Duodenal mucosa (tissue), 2 donors: Measurements from ENCODE around the gene ADARB2.

Experiments
- H3K27ac ChIP-seq: one replicate; pipeline ENCODE4 v1.7.0; 2013; ENCODE audit warnings: low read depth, low read length
- H3K27me3 ChIP-seq, 2 donors: one replicate each; pipeline ENCODE4 v1.7.0; 2013; ENCODE audit warnings: low read length in 2 of 2, control low read depth in 1 of 2; ENCODE audit not compliant: insufficient read depth in 2 of 2, control insufficient read depth in 1 of 2
- H3K36me3 ChIP-seq, 2 donors: one replicate each; pipeline ENCODE4 v1.7.0; 2013; ENCODE audit warnings: low read length in 2 of 2, control low read depth in 1 of 2; ENCODE audit not compliant: insufficient read depth in 2 of 2, control insufficient read depth in 1 of 2
- H3K4me1 ChIP-seq, 2 donors: one replicate each; pipeline ENCODE4 v1.7.0; 2013; ENCODE audit warnings: low read length in 2 of 2, control low read depth in 1 of 2; ENCODE audit not compliant: insufficient read depth in 2 of 2, control insufficient read depth in 1 of 2
- H3K4me3 ChIP-seq, 2 donors: one replicate each; pipeline ENCODE4 v1.7.0; 2013; ENCODE audit warnings: low read length in 2 of 2, low read depth in 1 of 2
- H3K9ac ChIP-seq, 2 donors: one replicate each; pipeline ENCODE4 v1.7.0; 2013; ENCODE audit warnings: low read length in 2 of 2, low read depth in 1 of 2
- H3K9me3 ChIP-seq, 2 donors: one replicate each; pipeline ENCODE4 v1.7.0; 2013; ENCODE audit warnings: low read length in 2 of 2, control low read depth in 1 of 2; ENCODE audit not compliant: control insufficient read depth in 1 of 2

ADARB2 gene

GRCh38 chr10:1594372-1595241 is 142.7 kb downstream of the ADARB2 start:
- Histone ChIP-seq H3K4me1 (no peaks in the 10 kb centered on the region), H3K36me3 (no peaks in the 10 kb centered on the region), H3K9me3 (no peaks in the 10 kb centered on the region), H3K9ac (no peak overlapping the region), H3K27me3 (no peaks in the 10 kb centered on the region), H3K27ac (no peak overlapping the region), H3K4me3 (no peak overlapping the region)

- no peaks in the 10 kb centered on the region for H3K27me3 ChIP-seq
- H3K27ac ChIP-seq = no peak overlapping the region
- H3K4me1 ChIP-seq = no peaks in the 10 kb centered on the region
- no peak overlapping the region for H3K9ac ChIP-seq
- H3K36me3 ChIP-seq = no peaks in the 10 kb centered on the region
- H3K4me3 ChIP-seq = no peak overlapping the region
- H3K9me3 ChIP-seq = no peaks in the 10 kb centered on the region
These were observed 145.6 kb downstream of the ADARB2 start for GRCh38 chr10:1591742-1592141.

- H3K36me3 ChIP-seq = no peaks in the 10 kb centered on the region
- no peaks in the 10 kb centered on the region for H3K27me3 ChIP-seq
- no peak overlapping the region for H3K9ac ChIP-seq
- no peak overlapping the region for H3K4me3 ChIP-seq
- no peaks in the 10 kb centered on the region for H3K9me3 ChIP-seq
- H3K4me1 ChIP-seq = no peaks in the 10 kb centered on the region
- no peak overlapping the region for H3K27ac ChIP-seq
These were observed 146.3 kb downstream of the ADARB2 start for GRCh38 chr10:1591045-1591444.

GRCh38 chr10:1589257-1589656 is 148.1 kb downstream of the ADARB2 start:
- Histone ChIP-seq H3K9me3 (no peaks in the 10 kb centered on the region), H3K36me3 (no peaks in the 10 kb centered on the region), H3K9ac (no peak overlapping the region), H3K4me1 (no peaks in the 10 kb centered on the region), H3K4me3 (no peak overlapping the region), H3K27ac (no peak overlapping the region), H3K27me3 (no peaks in the 10 kb centered on the region)

- Histone ChIP-seq H3K27me3 (no peaks in the 10 kb centered on the region), H3K4me3 (no peak overlapping the region), H3K27ac (no peak overlapping the region), H3K36me3 (no peaks in the 10 kb centered on the region), H3K9ac (no peak overlapping the region), H3K4me1 (no peaks in the 10 kb centered on the region), H3K9me3 (no peaks in the 10 kb centered on the region)
These were observed 154.6 kb downstream of the ADARB2 start for GRCh38 chr10:1582739-1583138.

GRCh38 chr10:1581189-1581588 is 156.1 kb downstream of the ADARB2 start:
- no peaks in the 10 kb centered on the region for H3K4me1 ChIP-seq
- H3K27me3 ChIP-seq = no peaks in the 10 kb centered on the region
- no peaks in the 10 kb centered on the region for H3K9me3 ChIP-seq
- H3K4me3 ChIP-seq = no peak overlapping the region
- no peak overlapping the region for H3K27ac ChIP-seq
- no peak overlapping the region for H3K9ac ChIP-seq
- H3K36me3 ChIP-seq = no peaks in the 10 kb centered on the region

- no peak overlapping the region for H3K4me3 ChIP-seq
- no peaks in the 10 kb centered on the region for H3K4me1 ChIP-seq
- no peak overlapping the region for H3K9ac ChIP-seq
- no peaks in the 10 kb centered on the region for H3K9me3 ChIP-seq
- H3K27ac ChIP-seq = no peak overlapping the region
- H3K27me3 ChIP-seq = no peaks in the 10 kb centered on the region
- no peaks in the 10 kb centered on the region for H3K36me3 ChIP-seq
These were observed 157.7 kb downstream of the ADARB2 start for GRCh38 chr10:1579671-1580070.

GRCh38 chr10:1579141-1579491 is 158.2 kb downstream of the ADARB2 start:
- Histone ChIP-seq H3K27ac (no peak overlapping the region), H3K9ac (no peak overlapping the region), H3K27me3 (no peaks in the 10 kb centered on the region), H3K4me1 (no peaks in the 10 kb centered on the region), H3K9me3 (no peaks in the 10 kb centered on the region), H3K4me3 (no peak overlapping the region), H3K36me3 (no peaks in the 10 kb centered on the region)

GRCh38 chr10:1578392-1579140 is 158.8 kb downstream of the ADARB2 start:
- no peak overlapping the region for H3K27ac ChIP-seq
- no peak overlapping the region for H3K4me3 ChIP-seq
- no peaks in the 10 kb centered on the region for H3K4me1 ChIP-seq
- no peaks in the 10 kb centered on the region for H3K9me3 ChIP-seq
- H3K9ac ChIP-seq = no peak overlapping the region
- H3K27me3 ChIP-seq = no peaks in the 10 kb centered on the region
- H3K36me3 ChIP-seq = no peaks in the 10 kb centered on the region

- no peaks in the 10 kb centered on the region for H3K27me3 ChIP-seq
- H3K27ac ChIP-seq = no peak overlapping the region
- H3K9me3 ChIP-seq = no peaks in the 10 kb centered on the region
- no peaks in the 10 kb centered on the region for H3K4me1 ChIP-seq
- no peaks in the 10 kb centered on the region for H3K36me3 ChIP-seq
- no peak overlapping the region for H3K9ac ChIP-seq
- no peak overlapping the region for H3K4me3 ChIP-seq
These were observed 159.4 kb downstream of the ADARB2 start for GRCh38 chr10:1577945-1578344.
